Hematopoietic multipotent progenitor cell (in vitro differentiated cells): ENCODE data around the gene API5. TPM values are rescaled to one million over a fixed set of nuclear protein-coding genes. Genes with fewer than 3 reads are reported as not detected.

Experiments
- DNase-seq, 3 donors: peaks; one replicate each; pipeline ENCODE4 v3.0.0-alpha.2; 2011 to 2015; ENCODE audit warnings: low read depth in 2 of 3, low spot score in 2 of 3
- small RNA-seq: library from RNA; depleted of rRNA; stranded (forward); fragments of <200 nt; gene quantifications from one replicate; pipeline ENCODE3, GENCODE V24; 2012
- total RNA-seq: library from RNA; depleted of rRNA; stranded (reverse); fragments of >200 nt; gene quantifications from one replicate; pipeline ENCODE4 v1.2.3, GENCODE V29; 2012

Gene API5
- total RNA-seq, 1 donor = 32.9 TPM

DNA sequence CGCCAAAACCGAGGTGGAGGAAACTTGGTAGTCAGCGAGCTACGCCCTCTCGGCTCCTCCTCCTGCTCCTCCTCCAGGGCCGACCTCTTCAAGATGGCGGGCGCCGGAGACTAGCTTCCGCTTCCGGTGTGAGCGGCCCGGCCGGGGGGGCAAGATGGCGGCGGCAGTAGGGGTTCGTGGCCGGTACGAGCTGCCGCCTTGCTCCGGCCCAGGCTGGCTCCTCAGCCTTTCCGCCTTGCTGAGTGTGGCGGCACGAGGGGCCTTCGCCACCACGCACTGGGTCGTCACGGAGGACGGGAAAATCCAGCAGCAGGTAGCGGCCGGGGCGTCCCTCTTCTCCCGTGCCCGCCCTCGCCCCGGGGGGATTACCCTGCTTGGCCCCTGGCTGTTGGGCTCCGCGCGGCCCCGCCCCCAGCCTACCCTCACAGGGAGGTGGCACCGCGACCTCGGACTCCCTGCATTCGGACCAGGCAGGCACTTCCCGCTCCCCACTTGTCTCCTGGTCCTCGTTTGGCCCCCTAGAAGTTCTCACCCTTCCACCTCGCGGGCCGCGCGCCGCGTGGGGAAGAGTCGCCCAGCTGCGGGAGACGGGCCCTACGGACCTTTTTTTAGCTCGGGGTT, 47.1 kb downstream of the API5 start, which contains the start of gene TTC17:
Gene TTC17 (plus strand): TSS at position 120 of the 621 bp plus-strand sequence. CDS start 35 bp downstream, at position 155.
- DNase-seq = peak; percentile 71 to 95 (median 92)

- peak in 1 of 3 donors; percentile 43 for DNase-seq
These were observed 47.6 kb downstream of the API5 start for GRCh38 chr11:43359422-43359818.

DNA sequence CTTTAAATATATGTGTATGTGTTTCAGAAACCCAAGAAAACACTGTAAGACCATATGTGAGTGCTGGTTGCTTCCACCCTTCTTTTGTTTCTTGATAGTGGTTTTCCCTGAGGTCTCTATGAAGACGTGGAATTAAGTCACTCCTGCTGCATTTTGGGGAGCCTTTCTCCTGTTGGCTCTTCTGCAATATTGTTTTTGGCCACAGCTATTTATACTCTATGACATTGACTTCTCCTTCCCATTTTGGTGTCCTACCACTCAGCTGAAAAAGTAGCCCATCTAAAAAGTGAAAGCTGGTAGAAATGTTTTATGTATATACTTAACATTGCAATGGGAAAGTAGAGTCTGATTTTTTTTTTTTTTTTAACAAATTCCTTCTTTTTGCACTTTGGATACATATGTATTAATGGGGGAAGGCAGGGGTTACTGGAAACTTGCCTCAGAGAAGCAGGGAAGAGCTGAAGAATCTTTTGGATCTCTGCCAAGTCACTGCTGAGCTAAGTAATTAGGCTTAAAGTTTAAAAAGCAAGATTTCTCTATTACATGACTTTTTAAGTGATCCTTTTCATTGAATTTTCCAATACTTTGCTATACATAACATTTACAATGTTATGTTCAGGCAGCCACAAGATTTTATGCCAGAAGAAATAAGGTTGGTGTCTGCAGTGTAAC, 48.7 kb downstream of the API5 start:
- DNase-seq = peak in 1 of 3 donors; percentile 21

DNA sequence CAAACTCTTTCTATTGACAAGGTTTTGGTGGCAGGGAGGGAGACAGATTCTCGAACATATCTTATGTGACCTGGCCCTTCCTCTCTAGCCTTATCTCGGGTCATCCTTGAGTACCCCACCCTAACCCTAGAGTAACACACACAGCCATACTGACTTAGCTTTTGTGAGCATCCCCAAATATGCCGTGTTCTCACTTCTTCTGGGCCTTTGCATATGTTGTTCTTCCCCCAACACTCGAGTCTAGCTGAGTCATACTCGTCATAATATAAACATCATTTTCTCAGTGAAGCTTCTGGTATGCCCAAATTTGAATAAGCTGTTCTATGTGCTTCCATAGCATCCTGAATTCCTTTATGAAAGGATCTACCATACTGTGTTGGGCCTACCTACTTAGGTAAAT, 54.9 kb downstream of the API5 start:
- DNase-seq = no peak

GRCh38 chr11:43367382-43368178, 55.8 kb downstream of the API5 start:
- DNase-seq = no peak

DNA sequence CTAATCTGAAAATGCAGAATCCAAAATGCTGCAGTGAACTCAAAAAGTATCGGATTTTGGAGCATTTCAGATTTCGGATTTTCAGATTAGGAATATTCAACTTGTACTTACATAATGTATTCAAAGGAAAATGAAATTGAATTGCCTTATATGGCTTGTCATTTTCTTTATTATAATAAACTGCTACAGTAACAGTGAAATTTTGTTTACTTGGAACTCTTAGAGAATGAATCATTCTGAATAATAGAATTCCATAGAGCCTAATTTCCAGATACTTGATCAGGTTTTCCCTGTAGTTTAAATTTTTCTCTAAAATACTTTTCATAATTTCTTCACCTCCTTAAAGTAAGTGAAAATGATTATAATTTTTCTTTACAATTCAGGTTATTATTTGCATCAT, 64.3 kb downstream of the API5 start:
- no peak for DNase-seq

DNA sequence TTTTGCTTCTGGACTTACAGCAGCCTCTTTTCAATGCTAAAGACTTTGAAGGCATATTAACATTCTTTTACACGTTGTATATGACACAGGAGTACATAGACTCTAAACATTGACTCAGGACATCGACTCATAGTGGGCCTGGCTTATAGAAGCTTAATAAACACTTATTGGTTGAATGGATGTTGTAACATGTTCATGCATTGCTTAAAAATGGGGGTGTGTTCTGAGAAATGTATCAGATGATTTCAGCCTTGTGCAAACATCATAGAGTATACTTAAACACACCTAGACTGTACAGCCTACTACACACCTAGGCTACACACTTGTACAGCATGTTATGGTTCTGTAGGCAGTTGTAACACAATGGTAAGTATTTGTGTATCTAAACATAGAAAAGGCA, 64.8 kb downstream of the API5 start:
- no peak for DNase-seq

- DNase-seq = no peak
These were observed 65.6 kb downstream of the API5 start for GRCh38 chr11:43377389-43377788.

DNA sequence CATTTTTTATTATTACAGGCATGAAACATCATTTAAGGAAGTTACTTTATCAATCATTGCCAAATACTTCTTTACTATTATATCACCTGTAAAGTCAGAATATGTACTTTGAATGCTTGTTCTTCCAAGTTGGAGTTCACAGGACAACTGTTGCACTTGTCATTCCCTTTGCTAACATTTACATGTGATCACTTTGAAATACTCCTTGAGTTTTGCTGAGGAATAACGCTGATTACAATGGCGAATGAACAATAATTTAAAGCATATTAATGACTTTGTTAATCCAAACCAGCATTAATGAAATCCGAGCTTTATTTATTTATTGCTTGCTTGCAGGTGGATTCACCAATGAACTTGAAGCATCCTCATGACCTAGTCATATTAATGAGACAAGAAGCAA, 67.1 kb downstream of the API5 start:
- DNase-seq = no peak

GRCh38 chr11:43381802-43382201, 70.0 kb downstream of the API5 start:
- no peak for DNase-seq

GRCh38 chr11:43382614-43383013, 70.8 kb downstream of the API5 start:
- no peak for DNase-seq

- DNase-seq = no peak
These were observed 72.6 kb downstream of the API5 start for GRCh38 chr11:43384393-43384792.

DNA sequence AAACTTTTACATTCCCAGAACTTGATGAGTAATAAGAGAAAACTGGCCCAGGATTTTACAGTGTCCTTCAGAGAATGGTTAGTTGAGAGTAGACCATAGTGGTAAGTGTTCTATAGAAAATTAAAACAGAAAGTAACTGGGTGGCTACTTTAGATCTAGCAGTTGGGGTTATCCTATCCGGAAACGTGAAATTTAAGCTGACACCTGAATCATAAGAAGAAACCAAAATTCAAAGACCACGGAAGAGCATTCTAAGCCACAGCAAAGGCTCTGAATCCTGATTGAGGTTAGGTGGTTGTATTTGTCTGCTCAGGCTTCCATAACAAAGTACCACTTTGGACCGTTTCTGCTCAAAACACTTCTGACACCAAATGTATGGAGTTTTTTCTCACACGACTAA, 80.9 kb downstream of the API5 start:
- no peak for DNase-seq

GRCh38 chr11:43393765-43394355, 82.1 kb downstream of the API5 start:
- no peak for DNase-seq

Small RNA genes lying within 50 kb of the gene (small RNA-seq; reads per million reads assigned to genes)
- gene RF00019 = not detected

Other genes starting within 250 kb of the API5 start
- gene TTC17, start 46.9 kb downstream of the API5 start, total RNA-seq = 74.1 TPM